NK-92 treated with Interleukin-12 subunit alpha and Interleukin-12 subunit beta, amount 100 ng/mL, for 24 hours (cell line): ENCODE results near the gene G6PD.
"Not testable (repeated sequence)": the region's sequence is repeated elsewhere in the genome, so short reads cannot be mapped to it uniquely, and the experiment has no call there.

ENCODE experiments used
- DNase-seq: peaks from one replicate; lab custom pipeline; 2025; lab: John Stamatoyannopoulos, UW

G6PD gene

DNA sequence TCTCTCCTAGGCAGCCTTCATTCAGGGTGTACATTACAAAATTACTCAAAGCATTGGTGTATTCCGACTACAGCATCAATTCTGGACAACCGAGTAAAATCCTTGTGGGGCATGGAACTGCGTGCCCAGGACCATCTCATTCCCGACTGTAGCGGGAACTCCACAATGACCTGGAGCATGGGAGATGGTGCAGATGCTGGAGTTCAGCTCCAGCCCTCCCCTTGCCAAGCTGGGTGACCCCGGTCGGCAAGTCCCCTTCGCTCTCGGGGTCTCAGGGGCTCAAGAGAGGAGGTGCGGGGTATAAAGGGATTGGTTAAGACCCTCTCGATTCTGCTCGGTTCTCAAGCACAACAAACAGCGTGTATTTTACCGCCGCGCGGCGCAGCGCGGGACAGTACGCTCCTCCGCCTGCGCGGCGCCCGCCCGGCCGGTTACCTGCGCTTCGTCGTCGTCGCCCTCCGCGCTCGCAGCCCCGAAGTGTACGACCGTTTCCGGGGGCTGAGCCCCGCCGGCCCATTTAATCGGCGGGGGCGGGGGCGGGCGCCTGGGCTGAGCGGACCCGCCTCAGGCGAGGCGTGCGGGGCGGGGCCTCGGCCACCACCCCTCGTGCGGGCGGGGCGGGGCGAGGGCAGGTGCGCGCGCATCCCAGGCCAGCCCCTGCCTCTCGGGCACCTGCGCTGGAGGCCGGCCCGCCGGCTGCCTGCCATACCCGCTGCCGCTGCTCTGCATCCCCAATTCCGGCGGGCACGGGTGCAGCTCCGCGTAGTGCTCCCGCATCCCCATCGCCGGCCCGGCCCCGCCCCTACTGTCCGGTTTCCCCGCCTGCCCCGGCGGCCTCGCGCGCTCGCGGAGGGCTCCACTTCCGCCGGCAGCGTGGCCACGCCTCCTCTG is at the start of gene G6PD:
Gene G6PD, minus strand, starts transcription at position 493 of the 891 bp plus-strand sequence. CDS start 691 bp downstream, outside the sequence.
- DNase-seq, result peak; percentile 83

DNA sequence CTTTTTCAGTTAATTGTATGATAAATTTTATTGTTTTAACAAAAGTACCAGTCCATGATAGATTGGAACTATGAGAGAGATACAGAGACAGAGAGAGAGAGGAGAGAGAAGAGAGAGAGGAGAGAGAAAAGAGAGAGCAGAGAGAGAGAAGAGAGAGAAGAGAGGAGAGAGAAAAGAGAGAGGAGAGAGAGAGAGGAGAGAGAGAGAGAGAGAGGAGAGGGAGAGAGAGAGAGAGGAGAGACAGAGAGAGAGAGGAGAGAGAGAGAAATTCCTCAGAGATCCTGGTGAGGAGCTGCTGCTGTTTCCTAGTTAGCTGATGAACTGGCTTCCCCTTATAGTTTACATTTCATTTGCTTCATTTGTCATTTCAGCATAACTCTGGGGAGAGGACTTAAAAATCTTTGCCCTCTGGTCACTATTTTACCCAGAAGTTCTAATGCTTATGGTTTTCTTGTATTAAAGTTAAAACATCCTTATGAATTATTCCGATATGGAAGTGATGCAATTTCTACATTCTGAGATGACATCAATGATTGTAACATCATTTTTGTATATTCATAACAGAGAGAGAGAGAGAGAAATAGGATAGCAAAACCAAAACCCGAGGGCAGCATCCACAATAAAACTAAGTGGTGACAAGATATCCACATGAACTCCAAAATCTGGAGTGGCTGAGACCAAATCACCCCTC is 49.1 kb upstream of the G6PD start:
- DNase-seq, result no peak

- DNase-seq, result no peak
Observed at GRCh38 chrX:154594491-154594890, 47.8 kb upstream of the G6PD start.

DNA sequence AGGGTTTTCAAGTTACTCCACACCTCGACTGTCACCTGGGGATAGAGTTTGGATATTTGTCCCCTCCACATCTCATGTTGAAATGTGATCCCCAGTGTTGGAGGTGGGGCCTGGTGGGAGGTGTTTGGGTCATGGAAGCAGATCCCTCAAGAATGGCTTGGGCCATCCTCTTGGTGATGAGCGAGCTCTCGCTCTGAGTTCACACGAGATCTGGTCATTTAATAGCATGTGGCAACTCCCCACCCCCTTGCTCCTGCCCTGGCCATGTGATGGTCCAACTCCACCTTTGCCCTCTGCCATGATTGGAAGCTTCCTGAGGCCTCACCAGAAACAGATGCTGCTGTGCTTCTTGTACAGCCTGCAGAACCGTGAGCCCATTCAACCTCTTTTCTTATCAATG is 46.6 kb upstream of the G6PD start:
- DNase-seq, result no peak

- DNase-seq, result no peak
Observed at GRCh38 chrX:154592505-154592904, 45.9 kb upstream of the G6PD start.

DNA sequence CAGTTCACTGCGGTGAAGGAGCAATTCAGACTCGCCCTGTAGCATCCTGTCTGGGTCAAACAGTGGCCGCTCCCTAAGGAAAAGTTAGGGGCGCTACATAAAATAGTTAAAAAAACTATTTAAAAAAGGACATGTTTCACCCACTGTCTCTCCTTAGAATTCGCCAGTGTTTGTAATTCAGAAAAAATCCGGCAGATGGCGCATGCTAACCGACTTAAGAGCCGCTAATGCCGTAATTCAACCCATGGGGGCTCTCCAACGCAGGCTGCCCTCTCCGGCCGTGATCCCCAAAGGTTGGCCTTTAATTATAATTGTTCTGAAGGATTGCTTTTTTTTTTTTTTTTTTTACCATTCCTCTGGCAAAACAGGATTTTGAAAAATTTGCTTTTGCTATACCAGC is 43.8 kb upstream of the G6PD start:
- DNase-seq, result not testable (repeated sequence)

- DNase-seq, result not testable (repeated sequence)
Observed at GRCh38 chrX:154584585-154585183, 38.0 kb upstream of the G6PD start, which contains the start of gene CTAG1A. Gene CTAG1A (plus strand): TSS chrX:154585133. CDS start chrX:154585207, 74 bp downstream.

GRCh38 chrX:154582994-154583393 is 36.3 kb upstream of the G6PD start:
- not testable (repeated sequence) for DNase-seq

DNA sequence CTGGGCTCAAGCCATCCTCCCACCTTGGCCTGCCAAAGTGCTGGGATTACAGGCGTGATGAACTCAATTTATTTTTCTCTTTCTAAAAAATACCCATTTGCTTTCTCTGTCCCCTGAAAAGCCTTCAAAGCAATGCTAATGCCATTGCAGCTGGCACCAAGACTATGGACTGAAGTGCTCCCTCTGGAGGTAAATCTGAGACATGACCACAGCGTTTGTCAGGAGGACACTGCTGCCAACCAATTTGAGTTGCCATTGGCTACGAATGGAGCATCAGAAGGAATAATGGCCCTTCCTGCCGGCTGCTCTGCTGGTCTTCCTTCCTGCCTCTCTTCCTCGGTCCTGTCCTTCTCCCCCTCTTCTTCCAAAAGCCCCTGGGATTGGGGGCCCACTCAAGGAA is 28.4 kb upstream of the G6PD start:
- not testable (repeated sequence) for DNase-seq

DNA sequence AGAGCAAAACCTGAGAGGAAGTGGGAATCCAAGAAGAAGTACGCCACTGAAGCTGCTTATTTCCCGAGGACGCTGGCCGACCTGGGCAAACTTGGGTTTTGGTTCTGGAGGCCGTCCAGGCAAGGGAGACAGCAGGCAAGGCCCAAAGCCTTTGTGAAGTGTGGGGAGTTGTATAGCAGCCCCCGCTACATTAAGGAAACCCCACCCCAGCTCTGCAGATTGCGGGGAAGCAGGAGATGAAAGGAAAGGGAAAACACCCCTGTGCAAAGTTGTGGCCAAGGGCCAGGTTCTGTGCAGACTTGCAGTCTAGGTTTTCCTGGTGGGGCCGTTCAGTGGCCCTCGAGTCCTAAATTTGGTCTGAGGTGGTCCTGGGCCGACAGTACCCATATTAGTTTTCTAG is 26.4 kb upstream of the G6PD start:
- DNase-seq, result not testable (repeated sequence)

DNA sequence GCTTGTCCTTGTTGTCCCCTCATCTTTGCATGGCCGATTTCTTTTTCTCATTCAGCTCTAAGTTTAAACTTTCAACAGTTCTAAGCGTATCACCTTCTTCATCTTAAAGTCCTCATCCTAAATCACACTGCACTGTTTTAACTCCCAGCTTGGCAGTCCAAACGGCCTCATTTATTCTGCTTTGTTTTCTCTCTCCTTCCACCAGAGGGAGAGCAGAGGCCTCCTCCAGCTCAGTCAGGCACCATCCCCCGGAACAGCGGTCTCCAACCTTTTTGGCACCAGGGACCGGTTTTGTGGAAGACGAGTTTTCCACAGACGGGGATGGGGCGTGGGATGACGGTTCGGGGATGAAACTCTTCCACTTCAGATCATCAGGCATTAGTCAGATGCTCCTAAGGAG is 23.7 kb upstream of the G6PD start:
- not testable (repeated sequence) for DNase-seq

- not testable (repeated sequence) for DNase-seq
Observed at GRCh38 chrX:154562295-154562694, 15.6 kb upstream of the G6PD start.

DNA sequence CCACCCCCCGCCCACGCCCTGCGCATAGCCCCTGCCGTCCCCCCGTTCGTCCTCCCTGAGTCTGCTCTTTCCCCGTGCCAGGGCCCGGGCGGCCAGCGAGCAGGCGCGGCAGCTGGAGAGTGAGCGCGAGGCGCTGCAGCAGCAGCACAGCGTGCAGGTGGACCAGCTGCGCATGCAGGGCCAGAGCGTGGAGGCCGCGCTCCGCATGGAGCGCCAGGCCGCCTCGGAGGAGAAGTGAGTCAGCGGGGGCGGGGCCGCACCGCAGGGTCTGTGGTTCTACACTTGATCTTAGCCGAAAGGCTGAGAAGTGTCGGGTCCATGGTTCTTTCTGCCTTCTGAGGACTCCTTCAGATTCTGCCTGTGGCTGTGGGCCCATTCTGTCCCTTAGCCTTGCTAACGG is 13.7 kb upstream of the G6PD start:
- DNase-seq, result not testable (repeated sequence)

- DNase-seq, result not testable (repeated sequence)
Observed at GRCh38 chrX:154558896-154559295, 12.2 kb upstream of the G6PD start.

DNA sequence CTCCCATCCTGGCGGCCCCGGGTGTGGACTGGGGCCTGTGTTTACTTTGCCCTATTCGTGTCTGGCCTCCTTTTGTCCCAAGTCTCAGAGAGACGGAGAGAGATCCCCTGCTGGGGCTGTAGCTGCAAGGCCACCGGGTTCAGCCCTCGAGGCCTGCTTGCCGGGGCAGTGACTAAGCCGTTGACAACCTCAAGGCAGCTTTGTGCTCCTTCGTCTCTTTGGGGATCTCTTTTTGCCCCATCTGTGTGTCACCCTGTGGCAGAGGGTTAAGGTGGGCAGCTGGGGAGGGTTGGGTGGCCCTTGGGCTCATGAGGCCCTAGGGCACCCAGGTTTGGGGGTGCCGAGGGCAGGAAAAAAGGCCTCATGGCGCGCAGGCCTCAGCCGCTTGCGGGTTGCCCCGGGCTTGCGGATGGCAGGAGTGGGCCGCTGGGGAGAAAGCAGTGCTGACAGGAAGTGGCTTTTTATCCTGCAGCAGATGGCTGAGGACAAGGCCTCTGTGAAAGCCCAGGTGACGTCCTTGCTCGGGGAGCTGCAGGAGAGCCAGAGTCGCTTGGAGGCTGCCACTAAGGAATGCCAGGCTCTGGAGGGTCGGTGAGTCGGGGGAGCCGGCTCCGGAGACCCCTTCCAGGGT is 11.5 kb upstream of the G6PD start:
- not testable (repeated sequence) for DNase-seq

DNA sequence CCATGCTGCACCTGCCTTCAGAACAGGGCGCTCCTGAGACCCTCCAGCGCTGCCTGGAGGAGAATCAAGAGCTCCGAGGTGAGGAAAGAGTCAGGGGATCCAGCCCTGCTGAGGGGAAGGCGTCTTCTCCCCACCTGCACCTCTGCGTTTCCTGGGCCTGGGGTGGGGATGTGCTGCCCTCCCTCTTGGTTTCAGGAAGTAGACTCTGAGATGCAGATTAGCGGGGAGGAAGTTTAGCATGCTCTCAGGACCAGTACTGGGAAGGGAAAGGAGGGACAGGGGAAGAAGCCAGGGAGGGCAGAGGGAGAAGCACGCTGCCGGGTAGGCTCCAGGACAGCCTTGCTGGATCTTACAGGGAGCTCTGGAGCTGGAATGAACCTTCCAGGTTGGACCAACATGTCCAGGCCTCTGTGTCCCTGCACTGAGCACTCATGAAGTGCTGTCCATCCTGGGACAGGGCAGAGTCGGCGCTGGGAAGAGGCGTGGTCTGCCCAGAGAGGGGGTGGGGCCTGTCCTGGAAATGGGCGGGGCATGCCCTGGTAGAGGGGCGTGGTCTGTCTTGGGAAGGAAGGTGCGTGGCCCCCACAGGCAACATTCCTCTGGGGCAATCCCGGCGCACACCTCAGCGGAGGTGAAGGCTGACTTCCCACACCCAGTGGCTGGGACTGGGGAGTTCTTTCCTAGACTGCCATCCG is 5.6 kb upstream of the G6PD start:
- not testable (repeated sequence) for DNase-seq

DNA sequence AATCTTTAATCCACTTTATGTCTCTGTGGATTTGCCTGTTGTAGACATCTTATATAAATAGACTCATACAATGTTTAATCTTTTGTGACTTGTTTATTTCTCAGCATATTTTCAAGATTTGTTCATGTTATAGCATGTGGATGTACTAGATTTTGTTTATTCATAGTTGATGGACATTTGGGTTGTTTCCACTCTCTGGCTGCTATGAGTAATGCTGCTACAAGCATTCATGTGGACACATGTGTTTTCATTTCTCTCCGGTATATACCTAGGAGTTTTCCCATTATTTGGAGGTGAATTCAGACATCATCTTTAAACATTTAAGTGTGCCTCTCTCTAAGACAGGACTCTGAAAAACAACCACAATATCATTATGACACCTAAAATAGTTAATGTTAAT is 3.1 kb upstream of the G6PD start:
- no peak for DNase-seq

- no peak for DNase-seq
Observed at GRCh38 chrX:154548028-154548316, 1.3 kb upstream of the G6PD start.

DNA sequence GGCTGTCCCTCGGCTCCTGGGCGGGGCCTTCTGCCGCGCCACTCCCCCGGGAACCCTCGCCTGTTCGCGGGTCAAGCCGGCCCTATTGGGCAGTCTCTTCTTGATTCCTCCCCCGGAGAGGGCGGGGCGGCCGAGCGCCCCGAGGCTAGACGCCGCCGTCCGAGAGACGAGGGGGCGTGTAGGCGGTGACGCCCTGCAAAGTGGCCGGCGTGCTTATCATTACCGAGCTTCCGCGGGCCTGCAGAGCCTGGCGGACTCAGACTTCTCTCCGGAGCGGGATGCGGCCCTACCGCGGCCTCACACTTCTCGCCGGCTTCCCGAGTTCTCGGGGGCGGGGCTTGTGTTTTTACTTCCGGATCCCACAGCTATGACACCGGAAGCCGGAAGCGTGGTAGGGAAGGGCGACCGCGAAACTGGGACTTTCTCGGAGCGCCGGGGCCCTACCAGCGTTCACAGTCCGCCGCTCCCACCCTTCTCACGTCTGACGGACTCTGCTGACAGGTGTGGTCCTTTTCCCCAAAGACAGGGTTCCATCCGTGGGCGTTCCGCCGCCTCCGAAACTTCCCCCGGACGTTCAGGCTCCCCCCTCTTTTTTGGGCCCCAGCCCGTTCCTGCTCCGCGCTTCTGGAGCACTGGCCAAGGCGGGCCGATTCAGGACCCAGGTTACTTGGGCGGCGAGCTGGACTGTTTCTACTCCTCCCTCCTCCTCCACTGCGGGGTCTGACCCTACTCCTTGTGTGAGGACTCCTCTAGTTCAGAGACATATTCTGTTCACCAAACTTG is 790 bp upstream of the G6PD start, which contains the start of gene IKBKG:
Gene IKBKG, plus strand, starts transcription at position 376 of the 783 bp plus-strand sequence. CDS start 4,383 bp downstream, outside the sequence.
- peak; percentile 84 for DNase-seq

DNA sequence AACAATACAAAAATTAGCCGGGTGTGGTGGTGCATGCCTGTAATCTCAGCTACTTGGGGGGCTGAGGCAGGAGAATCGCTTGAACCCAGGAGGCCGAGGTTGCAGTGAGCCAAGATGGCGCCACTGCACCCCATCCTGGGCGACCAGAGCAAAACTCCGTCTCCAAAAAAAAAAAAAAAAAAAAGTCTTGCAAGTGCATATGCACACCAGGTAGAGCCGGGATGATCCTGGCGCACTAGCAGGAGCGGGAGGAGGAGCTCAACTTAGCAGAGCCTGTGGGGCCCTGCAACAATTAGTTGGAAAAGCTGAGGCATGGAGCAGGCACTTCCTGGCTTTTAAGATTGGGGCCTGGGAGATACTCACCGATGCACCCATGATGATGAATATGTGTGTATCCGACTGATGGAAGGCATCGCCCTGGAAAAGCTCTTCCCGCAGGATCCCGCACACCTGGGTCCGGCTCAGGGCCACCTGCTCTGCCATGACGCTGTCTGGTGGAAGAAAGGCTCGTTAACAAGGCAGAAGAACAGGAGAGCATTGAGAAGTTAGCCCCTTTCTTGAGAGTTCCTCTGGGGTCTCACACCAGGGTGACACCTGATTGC is 872 bp downstream of the G6PD start:
- DNase-seq, result no peak
